GM18519 (cell line): Measurements from ENCODE around the gene SLC10A7.

Experiments
- ATAC-seq: cut with Tn5 transposase; IDR thresholded peaks from one replicate; pipeline ENCODE4 v1.9.1; 2021; ENCODE audit warnings: mild to moderate bottlenecking, moderate library complexity; ENCODE audit not compliant: unreplicated experiment, low FRiP score

Gene SLC10A7

GRCh38 chr4:146498291-146498690 lies 23.4 kb downstream of the SLC10A7 start:
- no peak for ATAC-seq

- no peak for ATAC-seq
Observed at GRCh38 chr4:146495269-146495668, 26.5 kb downstream of the SLC10A7 start.

- no peak for ATAC-seq
Observed at GRCh38 chr4:146494143-146494542, 27.6 kb downstream of the SLC10A7 start.

DNA sequence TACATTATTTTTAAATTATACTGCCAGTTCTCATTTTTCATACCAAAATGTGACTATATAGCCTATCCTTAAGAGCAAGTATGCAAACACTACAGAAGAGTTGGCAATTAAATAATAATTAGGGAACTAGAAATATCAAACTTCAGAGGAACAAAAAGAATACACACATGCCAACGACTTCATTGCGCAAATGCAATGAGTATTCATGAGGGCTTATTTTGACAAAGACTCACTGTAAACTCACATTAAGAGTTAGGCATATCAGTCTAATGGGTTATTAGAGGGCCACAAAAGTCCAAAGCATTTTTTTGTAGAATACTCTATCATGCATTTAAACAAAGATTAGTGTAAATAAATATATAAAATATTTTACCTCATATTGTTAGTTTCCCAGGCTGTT lies 31.6 kb downstream of the SLC10A7 start:
- no peak for ATAC-seq

- ATAC-seq = no peak
Observed at GRCh38 chr4:146488495-146489174, 33.1 kb downstream of the SLC10A7 start.

- ATAC-seq = peak; percentile 85
Observed at GRCh38 chr4:146486565-146486964, 35.2 kb downstream of the SLC10A7 start.

GRCh38 chr4:146485968-146486367 lies 35.8 kb downstream of the SLC10A7 start:
- no peak for ATAC-seq

DNA sequence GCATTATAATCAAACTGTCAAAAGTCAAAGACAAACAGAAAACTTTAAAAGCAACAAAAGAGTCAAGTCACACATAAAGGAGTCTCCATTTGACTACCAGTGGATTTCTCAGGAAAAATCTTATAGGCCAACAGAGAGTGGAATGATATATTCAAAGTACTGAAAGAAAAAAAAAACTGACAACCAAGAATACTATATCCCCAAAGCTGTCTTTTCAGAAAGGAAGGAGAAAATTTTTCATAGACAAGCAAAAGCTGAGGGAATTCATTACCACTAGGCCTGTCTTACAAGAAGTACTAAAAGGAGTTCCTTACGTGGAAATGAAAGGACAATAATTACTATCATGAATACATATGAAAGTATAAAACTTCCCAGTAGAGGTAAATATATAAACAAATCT lies 39.0 kb downstream of the SLC10A7 start:
- no peak for ATAC-seq

DNA sequence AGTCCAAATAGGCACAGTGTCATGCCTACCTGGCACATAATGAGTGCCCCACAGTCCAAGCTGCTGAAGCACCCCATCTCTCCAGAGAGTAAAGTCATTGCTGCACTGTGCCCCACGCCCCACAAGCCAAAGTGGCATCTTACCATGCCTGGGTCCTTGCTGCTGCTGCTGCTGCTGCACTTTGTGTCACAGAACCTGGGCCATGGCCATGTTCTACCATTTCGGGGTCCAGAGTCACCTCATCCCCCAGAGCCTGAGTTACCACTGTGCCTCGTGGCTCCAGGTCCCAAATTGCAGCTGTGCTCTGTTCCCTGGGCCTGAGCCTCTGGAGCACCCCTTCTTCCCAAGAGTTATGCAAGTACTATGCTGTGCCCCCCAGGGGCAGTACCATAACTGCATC lies 40.5 kb downstream of the SLC10A7 start:
- ATAC-seq = no peak

GRCh38 chr4:146478009-146478408 lies 43.7 kb downstream of the SLC10A7 start:
- ATAC-seq = no peak

- no peak for ATAC-seq
Observed at GRCh38 chr4:146477054-146477453, 44.7 kb downstream of the SLC10A7 start.

- no peak for ATAC-seq
Observed at GRCh38 chr4:146472404-146472803, 49.3 kb downstream of the SLC10A7 start.

- ATAC-seq = no peak
Observed at GRCh38 chr4:146470604-146471003, 51.1 kb downstream of the SLC10A7 start.

- no peak for ATAC-seq
Observed at GRCh38 chr4:146469022-146469421, 52.7 kb downstream of the SLC10A7 start.

GRCh38 chr4:146465628-146466027 lies 56.1 kb downstream of the SLC10A7 start:
- no peak for ATAC-seq

GRCh38 chr4:146462251-146462650 lies 59.5 kb downstream of the SLC10A7 start:
- ATAC-seq = no peak

DNA sequence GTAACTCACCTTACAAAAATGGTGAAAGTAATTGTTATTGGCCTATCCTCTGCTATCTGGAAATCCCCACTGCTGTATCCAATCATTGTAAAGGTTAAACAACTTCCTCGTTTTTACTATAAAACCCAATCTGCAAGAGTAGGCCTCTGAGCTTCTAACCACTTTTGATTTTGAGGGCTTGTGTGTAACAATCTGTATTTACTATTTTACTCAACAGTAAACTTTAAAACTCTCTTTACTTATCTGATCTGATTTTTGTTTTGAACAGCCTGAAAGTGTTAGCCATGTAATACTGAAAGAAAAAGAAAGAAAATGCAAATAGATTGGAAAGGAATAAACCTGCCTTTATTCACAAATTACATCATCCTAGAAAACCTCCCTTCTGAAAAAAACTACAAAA lies 63.1 kb downstream of the SLC10A7 start:
- peak; percentile 78 for ATAC-seq

DNA sequence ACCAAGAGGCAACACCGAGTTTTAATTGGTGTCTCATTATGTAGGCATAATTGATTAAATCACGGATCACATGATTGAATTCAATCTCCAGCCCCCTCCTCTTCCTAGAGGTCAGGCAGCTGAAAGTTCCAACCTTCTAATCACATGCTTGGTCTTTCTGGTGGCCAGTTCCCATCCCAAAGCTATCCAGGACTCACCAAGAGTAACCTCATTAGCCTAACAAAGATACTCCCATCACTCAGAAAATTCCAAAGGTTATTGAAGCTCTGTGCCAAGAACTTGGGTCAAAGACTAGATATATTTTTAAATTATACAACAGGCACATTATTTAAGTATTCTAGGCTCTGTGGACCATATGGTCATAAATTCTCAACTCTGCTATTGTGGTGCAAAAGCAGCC lies 65.1 kb downstream of the SLC10A7 start:
- no peak for ATAC-seq

DNA sequence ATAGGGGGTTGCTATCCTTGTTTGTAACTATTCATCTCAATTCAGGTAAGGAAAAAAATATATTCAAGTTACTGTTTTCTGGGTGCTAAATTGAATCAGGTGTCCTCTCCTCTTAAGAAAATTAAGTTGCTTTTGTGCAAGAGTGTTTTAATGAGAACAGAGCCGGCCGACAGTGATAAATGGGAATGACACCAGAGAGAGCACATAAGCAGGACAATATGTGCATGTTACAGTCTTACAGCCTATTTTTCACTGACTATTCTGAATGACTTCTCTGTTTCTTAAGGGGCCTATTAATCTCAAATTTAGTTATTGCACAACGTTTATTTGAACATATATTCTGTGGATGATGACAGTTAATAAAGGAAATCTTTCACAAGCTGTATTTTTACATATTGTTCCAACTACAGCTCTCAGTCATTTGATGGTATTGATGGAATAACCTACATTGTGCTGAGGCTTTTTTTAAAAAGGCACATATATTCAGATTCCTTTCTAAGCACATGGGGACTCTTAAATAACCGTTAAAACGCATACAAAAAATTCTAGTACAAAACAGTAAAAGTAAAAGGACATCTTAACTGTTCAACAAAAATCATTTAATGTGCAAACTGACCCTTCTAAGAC lies 68.4 kb downstream of the SLC10A7 start:
- no peak for ATAC-seq

GRCh38 chr4:146450524-146450923 lies 71.2 kb downstream of the SLC10A7 start:
- ATAC-seq = peak; percentile 82

- ATAC-seq = no peak
Observed at GRCh38 chr4:146446555-146446954, 75.2 kb downstream of the SLC10A7 start.
